Thoracic aorta (tissue), 2 donors: Measurements from ENCODE around the gene DGAT2L6. TPM values are rescaled to one million over a fixed set of nuclear protein-coding genes. Genes with fewer than 3 reads are reported as not detected.

ENCODE experiments used
- ATAC-seq: fragments of 150-250 bp; one replicate; pipeline ENCODE4 v1.8.0; 2017; ENCODE audit warnings: low read depth; ENCODE audit not compliant: insufficient number of reproducible peaks, low FRiP score
- DNase-seq: peaks from one replicate; pipeline ENCODE4 v3.0.0-alpha.2; 2020; ENCODE audit warnings: low spot score
- H3K27ac ChIP-seq, 2 donors: fragments of 200-600 bp; sonication (generic); 1 replicate in 1 of 2; 2 replicates in 1 of 2; pipeline ENCODE4 v1.5.1; 2016; ENCODE audit warnings: mild to moderate bottlenecking in 2 of 2, moderate library complexity in 2 of 2
- H3K27me3 ChIP-seq: fragments of 200-600 bp; sonication (generic); replicated peaks from 2 replicates; pipeline ENCODE4 v1.6.0; 2016; ENCODE audit warnings: mild to moderate bottlenecking; ENCODE audit not compliant: insufficient read depth
- H3K36me3 ChIP-seq: fragments of 200-600 bp; sonication (generic); one replicate; pipeline ENCODE4 v1.5.1; 2016
- H3K4me1 ChIP-seq, 2 donors: fragments of 200-600 bp; sonication (generic); 1 replicate in 1 of 2; 2 replicates in 1 of 2; pipeline versions ENCODE4 v1.5.1 to v1.6.0; 2016; ENCODE audit warnings: low read depth in 2 of 2, mild to moderate bottlenecking in 1 of 2; ENCODE audit not compliant: control insufficient read depth in 1 of 2
- H3K4me3 ChIP-seq: fragments of 200-600 bp; sonication (generic); 2 replicates; pipeline ENCODE4 v1.5.1; 2016; ENCODE audit warnings: mild to moderate bottlenecking
- H3K9me3 ChIP-seq: fragments of 200-600 bp; sonication (generic); 2 replicates; pipeline ENCODE4 v1.5.1; 2016
- CTCF ChIP-seq: fragments of 200-600 bp; sonication (generic); IDR thresholded peaks from one replicate; pipeline ENCODE4 v1.5.1; 2019; ENCODE audit warnings: antibody characterized with exemption
- total RNA-seq, 2 donors: library from RNA; depleted of rRNA; stranded (reverse); fragments of >200 nt; gene quantifications; one replicate each; pipeline versions ENCODE4 v1.1.0 to v1.2.3, GENCODE V29; 2016

Gene DGAT2L6
- total RNA-seq, 2 donors from 2014 or later: not detected

GRCh38 chrX:70226048-70226447 lies 48.8 kb downstream of the DGAT2L6 start:
- no peak for ATAC-seq
- H3K9me3 ChIP-seq: no peaks in the 10 kb centered on the region
- no peak overlapping the region for H3K27ac ChIP-seq
- H3K4me1 ChIP-seq: no peaks in the 10 kb centered on the region
- TF ChIP-seq CTCF: no peak
- no peak for DNase-seq
- H3K27me3 ChIP-seq: no peaks in the 10 kb centered on the region
- H3K36me3 ChIP-seq: no peaks in the 10 kb centered on the region
- no peak overlapping the region for H3K4me3 ChIP-seq

GRCh38 chrX:70226687-70227086 lies 49.4 kb downstream of the DGAT2L6 start:
- Histone ChIP-seq H3K27me3 (no peaks in the 10 kb centered on the region), H3K4me3 (no peak overlapping the region), H3K27ac (no peak overlapping the region), H3K36me3 (no peaks in the 10 kb centered on the region), H3K9me3 (no peaks in the 10 kb centered on the region), H3K4me1 (no peaks in the 10 kb centered on the region)
- no peak for ATAC-seq
- DNase-seq: no peak
- TF ChIP-seq CTCF: no peak

GRCh38 chrX:70231666-70232065 lies 54.4 kb downstream of the DGAT2L6 start:
- H3K4me3 ChIP-seq: no peak overlapping the region
- no peak overlapping the region for H3K27ac ChIP-seq
- H3K36me3 ChIP-seq: no peaks in the 10 kb centered on the region
- no peaks in the 10 kb centered on the region for H3K9me3 ChIP-seq
- TF ChIP-seq CTCF: no peak
- DNase-seq (no peak), ATAC-seq (no peak)
- H3K4me1 ChIP-seq: no peaks in the 10 kb centered on the region
- H3K27me3 ChIP-seq: no peaks in the 10 kb centered on the region

GRCh38 chrX:70234355-70234754 lies 57.1 kb downstream of the DGAT2L6 start, which contains the start of gene AWAT1:
Gene AWAT1 (plus strand): TSS chrX:70234655. CDS start chrX:70234696, 41 bp downstream.
- TF ChIP-seq CTCF: no peak

GRCh38 chrX:70240751-70241150 lies 63.5 kb downstream of the DGAT2L6 start:
- Histone ChIP-seq H3K4me1 (no peaks in the 10 kb centered on the region), H3K27ac (no peak overlapping the region), H3K27me3 (no peaks in the 10 kb centered on the region), H3K36me3 (no peaks in the 10 kb centered on the region), H3K4me3 (no peak overlapping the region), H3K9me3 (no peaks in the 10 kb centered on the region)
- no peak for TF ChIP-seq CTCF
- DNase-seq: no peak
- ATAC-seq: no peak

More at GRCh38 chrX:70234355-70234754, 57.1 kb downstream of the DGAT2L6 start, which contains the start of gene AWAT1:
- Histone ChIP-seq H3K27ac (no peak within 1 kb of the TSS), H3K36me3 (no peaks in the 10 kb centered on the region), H3K4me3 (no peak within 1 kb of the TSS), H3K27me3 (no peaks in the 10 kb centered on the region), H3K9me3 (no peaks in the 10 kb centered on the region), H3K4me1 (no peaks in the 10 kb centered on the region)
- DNase-seq: no peak
- ATAC-seq: no peak
